AG09319 (cell line): Measurements from ENCODE around the gene VWCE.

Experiments
- DNase-seq: peaks from one replicate; pipeline ENCODE4 v3.0.0-alpha.2; 2010; ENCODE audit warnings: low read depth; ENCODE audit errors: extremely low read depth
- CTCF ChIP-seq: IDR thresholded peaks from 2 replicates; pipeline ENCODE4 v1.5.1; 2011; ENCODE audit warnings: low read depth, mild to moderate bottlenecking, inconsistent platforms, low read length, moderate library complexity

The VWCE gene

GRCh38 chr11:61305417-61305816, 10.3 kb upstream of the VWCE start:
- no peak for TF ChIP-seq CTCF
- no peak for DNase-seq

- TF ChIP-seq CTCF: no peak
- DNase-seq: no peak
Measured at GRCh38 chr11:61303725-61304124, 8.6 kb upstream of the VWCE start.

- no peak for DNase-seq
Measured at GRCh38 chr11:61302550-61302949, 7.4 kb upstream of the VWCE start.

GRCh38 chr11:61298663-61299244, 3.6 kb upstream of the VWCE start:
- no peak for DNase-seq
- TF ChIP-seq CTCF: no peak

More at GRCh38 chr11:61302550-61302949, 7.4 kb upstream of the VWCE start:
- TF ChIP-seq CTCF: no peak

- peak; percentile 83 for DNase-seq
- no peak for TF ChIP-seq CTCF
Measured at GRCh38 chr11:61297746-61298145, 2.6 kb upstream of the VWCE start.

- DNase-seq: no peak
Measured at GRCh38 chr11:61297341-61297740, 2.2 kb upstream of the VWCE start.

GRCh38 chr11:61295596-61295926, 445 bp upstream of the VWCE start:
- TF ChIP-seq CTCF: no peak
- no peak for DNase-seq

More at GRCh38 chr11:61297341-61297740, 2.2 kb upstream of the VWCE start:
- no peak for TF ChIP-seq CTCF
